Natural killer cell (primary cell): Measurements from ENCODE around the gene SERBP1. TPM values are rescaled to one million over a fixed set of nuclear protein-coding genes. Genes with fewer than 3 reads are reported as not detected.

Experiments
- ATAC-seq, 3 donors: fragments of 150-1000 bp in 2 of 3; fragments of 200-7000 bp in 1 of 3; cut with Tn5 transposase; 1 replicate in 1 of 3; 2 replicates in 2 of 3; pipeline ENCODE4 v1.10.0; 2021; ENCODE audit warnings: mild to moderate bottlenecking in 2 of 3, moderate library complexity in 2 of 3
- DNase-seq, 2 donors: peaks; one replicate each; pipeline versions ENCODE4 v3.0.0 to v3.0.0-alpha.2; 2013 to 2021; ENCODE audit warnings: mixed read lengths in 1 of 2
- H3K27ac ChIP-seq: one replicate; pipeline ENCODE4 v1.5.1; 2013; ENCODE audit warnings: mild to moderate bottlenecking, low read length
- H3K27me3 ChIP-seq: one replicate; pipeline ENCODE4 v1.6.1; 2013; ENCODE audit warnings: low read length; ENCODE audit not compliant: control insufficient read depth, insufficient read depth
- H3K36me3 ChIP-seq: one replicate; pipeline ENCODE4 v1.6.1; 2013; ENCODE audit warnings: low read length; ENCODE audit not compliant: control insufficient read depth, insufficient read depth
- H3K4me1 ChIP-seq: one replicate; pipeline ENCODE4 v1.6.1; 2013; ENCODE audit warnings: low read length; ENCODE audit not compliant: control insufficient read depth, insufficient read depth
- H3K4me3 ChIP-seq: one replicate; pipeline ENCODE4 v1.5.1; 2013; ENCODE audit warnings: low read length
- H3K9me3 ChIP-seq: one replicate; pipeline ENCODE4 v1.6.1; 2013; ENCODE audit warnings: low read length; ENCODE audit not compliant: control insufficient read depth, insufficient read depth
- H3K27ac Mint-ChIP-seq, 2 donors: one replicate each; pipeline ENCODE4 v1.8.0; 2022; ENCODE audit warnings: mild to moderate bottlenecking in 2 of 2, mixed read lengths in 2 of 2, moderate library complexity in 1 of 2
- H3K27me3 Mint-ChIP-seq, 2 donors: one replicate each; pipeline ENCODE4 v1.8.0; 2022; ENCODE audit warnings: low read depth in 2 of 2, mixed read lengths in 2 of 2
- H3K36me3 Mint-ChIP-seq: one replicate; pipeline ENCODE4 v1.8.0; 2022; ENCODE audit warnings: mixed read lengths
- H3K4me1 Mint-ChIP-seq, 2 donors: one replicate each; pipeline ENCODE4 v1.8.0; 2022; ENCODE audit warnings: mixed read lengths in 2 of 2
- H3K4me3 Mint-ChIP-seq: one replicate; pipeline ENCODE4 v1.8.0; 2022; ENCODE audit warnings: mild to moderate bottlenecking, moderate library complexity, mixed read lengths
- H3K9me3 Mint-ChIP-seq, 2 donors: one replicate each; pipeline ENCODE4 v1.8.0; 2022; ENCODE audit warnings: mixed read lengths in 2 of 2
- WGBS: methylation state at CpG from one replicate; pipeline ENCODE4 v1.1.7; 2013; ENCODE audit warnings: missing lambda C conversion rate; ENCODE audit not compliant: insufficient coverage; 5-methylcytosine and 5-hydroxymethylcytosine counted together
- intact Hi-C: fragments of 100-400 bp; cut with micrococcal nuclease; formaldehyde crosslinking; loops from one replicate; pipeline ENCODE4 v1.14.2; 2022
- total RNA-seq, 4 donors: library from RNA; stranded (reverse); fragments of 120-200 nt in 1 of 4; gene quantifications; one replicate each; pipeline versions ENCODE4 v1.2.3 to v1.2.4, GENCODE V29; 2013 to 2022
- TF ChIP-seq, protein P1 (sequence below): fragments of 200-600 bp; IDR thresholded peaks from one replicate; pipeline ENCODE4 v1.8.0; 2022; ENCODE audit warnings: antibody characterized with exemption

SERBP1 gene
- total RNA-seq, 3 donors from 2014 or later (not counting 1 experiment from before 2014, with no cell fraction given), result 137 to 183 (median 149) TPM

DNA sequence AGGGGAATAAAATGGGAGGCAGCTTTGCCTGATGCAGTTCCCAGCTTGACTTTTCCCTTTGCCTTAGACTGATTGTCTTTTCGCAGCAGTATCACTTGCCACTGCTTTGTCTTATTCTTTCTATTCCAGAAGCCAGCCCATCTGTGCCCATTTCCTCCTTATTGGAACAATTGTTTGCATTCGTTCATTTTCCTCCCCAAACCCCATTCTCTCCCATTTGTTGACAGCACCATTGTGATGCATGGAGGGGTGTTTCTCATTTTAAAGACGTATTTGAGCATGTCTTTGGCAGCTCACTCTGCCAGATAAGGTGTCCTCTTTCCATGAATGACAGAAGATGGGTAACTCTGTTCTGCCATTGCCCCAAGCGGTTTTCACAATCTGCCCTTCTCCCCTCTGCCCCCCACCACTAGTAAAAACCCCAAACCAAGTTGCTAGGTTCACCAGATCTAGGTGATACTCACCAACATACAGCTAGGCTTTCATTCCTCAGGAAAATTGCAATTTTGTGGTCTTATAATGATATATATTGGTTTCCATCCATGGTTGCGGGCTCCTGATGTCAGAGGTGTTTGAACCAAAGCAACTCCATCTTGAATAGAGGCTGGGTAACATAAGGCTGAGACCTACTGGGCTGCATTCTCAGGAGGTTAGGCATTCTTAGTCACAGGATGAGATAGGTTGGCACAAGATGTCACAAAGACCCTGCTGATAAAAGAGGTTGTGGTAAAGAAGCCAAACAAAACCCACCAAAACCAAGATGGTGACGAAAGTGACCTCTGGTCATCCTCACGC, 30.8 kb downstream of the SERBP1 start:
- 78% methylated on average over 5 of the region's 7 CpGs for WGBS
- intact Hi-C loops, result no loop called here
- Mint-ChIP-seq H3K36me3 (peaks cover 13% of the 10 kb centered on the region), H3K9me3 (no peaks in the 10 kb centered on the region), H3K27me3 (no peaks in the 10 kb centered on the region), H3K4me3 (no peak overlapping the region), H3K27ac (peak overlapping the region in 1 of 2 donors; percentile 56), H3K4me1 (peaks cover 0 to 5% of the 10 kb centered on the region in 2 donors)
- Histone ChIP-seq H3K36me3 (peaks cover 28% of the 10 kb centered on the region), H3K4me3 (no peak overlapping the region), H3K9me3 (no peaks in the 10 kb centered on the region), H3K4me1 (no peaks in the 10 kb centered on the region), H3K27ac (no peak overlapping the region), H3K27me3 (no peaks in the 10 kb centered on the region)
- DNase-seq (no peak), ATAC-seq (no peak)
- TF ChIP-seq, protein P1, sequence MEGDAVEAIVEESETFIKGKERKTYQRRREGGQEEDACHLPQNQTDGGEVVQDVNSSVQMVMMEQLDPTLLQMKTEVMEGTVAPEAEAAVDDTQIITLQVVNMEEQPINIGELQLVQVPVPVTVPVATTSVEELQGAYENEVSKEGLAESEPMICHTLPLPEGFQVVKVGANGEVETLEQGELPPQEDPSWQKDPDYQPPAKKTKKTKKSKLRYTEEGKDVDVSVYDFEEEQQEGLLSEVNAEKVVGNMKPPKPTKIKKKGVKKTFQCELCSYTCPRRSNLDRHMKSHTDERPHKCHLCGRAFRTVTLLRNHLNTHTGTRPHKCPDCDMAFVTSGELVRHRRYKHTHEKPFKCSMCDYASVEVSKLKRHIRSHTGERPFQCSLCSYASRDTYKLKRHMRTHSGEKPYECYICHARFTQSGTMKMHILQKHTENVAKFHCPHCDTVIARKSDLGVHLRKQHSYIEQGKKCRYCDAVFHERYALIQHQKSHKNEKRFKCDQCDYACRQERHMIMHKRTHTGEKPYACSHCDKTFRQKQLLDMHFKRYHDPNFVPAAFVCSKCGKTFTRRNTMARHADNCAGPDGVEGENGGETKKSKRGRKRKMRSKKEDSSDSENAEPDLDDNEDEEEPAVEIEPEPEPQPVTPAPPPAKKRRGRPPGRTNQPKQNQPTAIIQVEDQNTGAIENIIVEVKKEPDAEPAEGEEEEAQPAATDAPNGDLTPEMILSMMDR, result no peak

DNA sequence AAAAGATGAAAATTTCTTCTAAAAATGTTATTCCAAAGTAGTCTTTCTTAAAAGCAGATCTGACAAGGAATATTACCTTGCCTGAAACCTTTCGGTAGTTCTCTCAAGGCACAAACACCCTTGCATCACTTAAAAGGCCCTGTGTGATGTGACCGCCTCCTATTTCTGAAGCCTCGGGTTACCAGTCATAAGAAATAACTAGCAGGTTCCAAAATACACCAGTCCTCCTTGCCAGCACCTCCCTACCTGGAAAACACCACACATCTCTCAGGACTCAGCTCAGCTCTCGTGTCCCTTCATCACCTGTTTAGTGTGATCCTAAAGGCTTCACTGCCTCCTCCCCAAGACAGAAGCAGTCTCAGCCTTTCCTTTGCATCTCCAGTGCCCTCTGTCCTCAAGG, 35.7 kb downstream of the SERBP1 start:
- no peak overlapping the region for H3K4me3 ChIP-seq
- ATAC-seq, result no peak
- H3K36me3 ChIP-seq, result peaks cover 46% of the 10 kb centered on the region
- intact Hi-C loops, result no loop called here
- no peaks in the 10 kb centered on the region for H3K9me3 ChIP-seq
- TF ChIP-seq, protein P1, result no peak
- Mint-ChIP-seq H3K4me3 (no peak overlapping the region), H3K4me1 (peaks cover 13 to 17% of the 10 kb centered on the region in 2 donors), H3K27ac (peak overlapping the region in 1 of 2 donors; percentile 8), H3K9me3 (no peaks in the 10 kb centered on the region), H3K36me3 (peaks cover 30% of the 10 kb centered on the region), H3K27me3 (no peaks in the 10 kb centered on the region)
- WGBS, result 97% methylated on average over 4 of the region's 4 CpGs
- peaks cover 3% of the 10 kb centered on the region for H3K4me1 ChIP-seq
- no peak overlapping the region for H3K27ac ChIP-seq
- no peaks in the 10 kb centered on the region for H3K27me3 ChIP-seq
- no peak for DNase-seq

DNA sequence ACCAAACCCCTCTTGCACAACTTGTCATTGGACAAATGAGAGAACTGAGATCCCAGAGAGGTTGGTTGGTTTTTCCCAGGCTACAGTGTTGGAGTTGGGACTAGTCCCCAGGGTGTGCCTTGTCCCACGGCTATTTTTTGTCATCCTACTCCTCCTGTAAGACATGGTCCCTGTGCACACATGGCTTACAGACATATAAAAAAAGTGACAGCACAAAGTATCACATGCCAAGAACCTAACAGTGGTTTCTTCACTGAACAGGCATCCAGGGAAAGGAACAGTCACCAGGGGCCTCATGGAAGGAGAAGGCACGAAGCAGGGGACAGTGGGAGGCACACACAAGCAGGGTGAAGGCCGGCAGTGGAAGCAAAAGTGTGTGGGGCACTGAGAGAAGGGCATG, 36.5 kb downstream of the SERBP1 start:
- H3K27me3 ChIP-seq, result no peaks in the 10 kb centered on the region
- no peak overlapping the region for H3K27ac ChIP-seq
- H3K4me3 ChIP-seq, result no peak overlapping the region
- H3K36me3 ChIP-seq, result peaks cover 46% of the 10 kb centered on the region
- Mint-ChIP-seq H3K9me3 (no peaks in the 10 kb centered on the region), H3K27ac (peak overlapping the region; percentile 8 to 80), H3K36me3 (peaks cover 30% of the 10 kb centered on the region), H3K4me3 (no peak overlapping the region), H3K27me3 (no peaks in the 10 kb centered on the region), H3K4me1 (peaks cover 13% of the 10 kb centered on the region in 2 donors)
- TF ChIP-seq, protein P1, result no peak
- intact Hi-C loops, result no loop called here
- no peaks in the 10 kb centered on the region for H3K9me3 ChIP-seq
- DNase-seq (no peak), ATAC-seq (no peak)
- peaks cover 3% of the 10 kb centered on the region for H3K4me1 ChIP-seq
- WGBS, result 80% methylated on average over 3 of the region's 3 CpGs
